HepG2 (cell line): ENCODE measurements around the gene TYR.

Experiments used
- CREB1 ChIP-seq, 2 experiments: fragments of 450-650 bp in 1 of 2; IDR thresholded peaks; 2 replicates each; pipeline ENCODE4 v1.6.1; 2016 to 2017; ENCODE audit warnings: control low read depth in 1 of 2, mild to moderate bottlenecking in 1 of 2, missing compliant biosample characterization in 1 of 2, missing genetic modification characterization in 1 of 2
- CTCF ChIP-seq: sonication (generic); formaldehyde crosslinking; IDR thresholded peaks from 2 replicates; pipeline ENCODE4 v1.5.0; 2020; ENCODE audit warnings: mild to moderate bottlenecking, missing genetic modification reagents, moderate library complexity
- EZH2 ChIP-seq: conservative IDR thresholded peaks from 2 replicates; pipeline ENCODE4 v1.6.1; 2012; ENCODE audit warnings: mild to moderate bottlenecking, low read depth, low read length, moderate library complexity
- FOXP1 ChIP-seq, 2 experiments: fragments of 450-650 bp in 1 of 2; IDR thresholded peaks; 2 replicates each; pipeline ENCODE4 v1.6.1; 2017 to 2018; ENCODE audit warnings: antibody characterized with exemption in 1 of 2
- NR2C2 ChIP-seq: sonication (generic); formaldehyde crosslinking; IDR thresholded peaks from 2 replicates; pipeline ENCODE4 v1.4.0; 2020; ENCODE audit warnings: missing genetic modification reagents, mild to moderate bottlenecking, moderate library complexity, borderline replicate concordance
- PITX1 ChIP-seq: sonication (generic); formaldehyde crosslinking; IDR thresholded peaks from 2 replicates; pipeline ENCODE4 v1.5.1; 2020; ENCODE audit warnings: mild to moderate bottlenecking, missing genetic modification reagents
- POLR2AphosphoS5 ChIP-seq: IDR thresholded peaks from 2 replicates; pipeline ENCODE4 v1.6.1; 2012; ENCODE audit warnings: low read depth, low read length
- ZBTB1 ChIP-seq: sonication (generic); formaldehyde crosslinking; IDR thresholded peaks from 2 replicates; pipeline ENCODE4 v1.4.0; 2020; ENCODE audit warnings: missing genetic modification reagents, borderline replicate concordance
- ZNF512 ChIP-seq: sonication (generic); formaldehyde crosslinking; IDR thresholded peaks from 2 replicates; pipeline ENCODE4 v1.4.0; 2020; ENCODE audit warnings: mild to moderate bottlenecking, missing genetic modification reagents

GRCh38 chr11:89235976-89236375 lies 58.3 kb downstream of the TYR start:
- TF ChIP-seq POLR2AphosphoS5, result no peak
- TF ChIP-seq ZBTB1 (CRISPR knock-in tag), result no peak
- no peak for TF ChIP-seq CTCF (CRISPR knock-in tag)
- no peak for TF ChIP-seq NR2C2 (CRISPR knock-in tag)
- no peak for TF ChIP-seq FOXP1 (IDR thresholded peaks at IDR 0.05)
- no peak for TF ChIP-seq FOXP1 (CRISPR knock-in tag; IDR thresholded peaks at IDR 0.05)
- TF ChIP-seq ZNF512, result no peak
- TF ChIP-seq PITX1 (CRISPR knock-in tag), result no peak
- TF ChIP-seq CREB1 (IDR thresholded peaks at IDR 0.05), result no peak
- TF ChIP-seq CREB1 (CRISPR knock-in tag; IDR thresholded peaks at IDR 0.05), result no peak
- TF ChIP-seq EZH2, result no peak
